ENCODE results near the gene NELFCD. TPM values are rescaled to one million over a fixed set of nuclear protein-coding genes. Genes with fewer than 3 reads are reported as not detected.

NELFCD gene
- total RNA-seq, 2 donors from 2014 or later: 47.1 to 64.4 TPM

- TF ChIP-seq CTCF (IDR thresholded peaks at IDR 0.05): no peak
- no peak overlapping the region for H3K27ac ChIP-seq
- no peak overlapping the region for H3K4me3 ChIP-seq
- no peaks in the 10 kb centered on the region for H3K27me3 ChIP-seq
- peak; percentile 10 for DNase-seq
- H3K4me1 ChIP-seq: no peaks in the 10 kb centered on the region
- no peaks in the 10 kb centered on the region for H3K9me3 ChIP-seq
- no peak overlapping the region for H3K9ac ChIP-seq (ENCODE audit: low read depth in 2 of 2, low read length in 2 of 2)
- peaks cover 15% of the 10 kb centered on the region for H3K36me3 ChIP-seq
- intact Hi-C loops (cut with DNase I): no loop called here
Measured at GRCh38 chr20:58987790-58988564, 6.9 kb downstream of the NELFCD start.

- H3K27ac ChIP-seq: no peak overlapping the region
- no peak overlapping the region for H3K9ac ChIP-seq (ENCODE audit: low read depth in 2 of 2, low read length in 2 of 2)
- intact Hi-C loops (cut with DNase I): no loop called here
- H3K27me3 ChIP-seq: no peaks in the 10 kb centered on the region
- H3K4me3 ChIP-seq: no peak overlapping the region
- no peak for TF ChIP-seq CTCF (IDR thresholded peaks at IDR 0.05)
- no peaks in the 10 kb centered on the region for H3K4me1 ChIP-seq
- H3K36me3 ChIP-seq: peaks cover 20% of the 10 kb centered on the region
- no peak for DNase-seq
- H3K9me3 ChIP-seq: no peaks in the 10 kb centered on the region
Measured at GRCh38 chr20:58988565-58988882, 7.5 kb downstream of the NELFCD start.

GRCh38 chr20:58989196-58989595 is 8.1 kb downstream of the NELFCD start:
- H3K9me3 ChIP-seq: no peaks in the 10 kb centered on the region
- no peaks in the 10 kb centered on the region for H3K4me1 ChIP-seq
- H3K9ac ChIP-seq (ENCODE audit: low read depth in 2 of 2, low read length in 2 of 2): no peak overlapping the region
- TF ChIP-seq CTCF (IDR thresholded peaks at IDR 0.05): no peak
- H3K36me3 ChIP-seq: peaks cover 23% of the 10 kb centered on the region
- no peak overlapping the region for H3K27ac ChIP-seq
- no peak for DNase-seq
- intact Hi-C loops (cut with DNase I): no loop called here
- H3K27me3 ChIP-seq: no peaks in the 10 kb centered on the region
- no peak overlapping the region for H3K4me3 ChIP-seq

GRCh38 chr20:58990651-58991445 is 9.8 kb downstream of the NELFCD start:
- H3K27me3 ChIP-seq: no peaks in the 10 kb centered on the region
- no peak overlapping the region for H3K4me3 ChIP-seq
- TF ChIP-seq CTCF (IDR thresholded peaks at IDR 0.05): no peak
- intact Hi-C loops (cut with DNase I): no loop called here
- no peak overlapping the region for H3K9ac ChIP-seq (ENCODE audit: low read depth in 2 of 2, low read length in 2 of 2)
- no peaks in the 10 kb centered on the region for H3K4me1 ChIP-seq
- H3K36me3 ChIP-seq: peaks cover 23% of the 10 kb centered on the region
- no peak for DNase-seq
- H3K27ac ChIP-seq: no peak overlapping the region
- no peaks in the 10 kb centered on the region for H3K9me3 ChIP-seq

GRCh38 chr20:58991715-58992114 is 10.7 kb downstream of the NELFCD start:
- Histone ChIP-seq H3K9me3 (no peaks in the 10 kb centered on the region), H3K4me3 (no peak overlapping the region), H3K9ac (ENCODE audit: low read depth in 2 of 2, low read length in 2 of 2) (no peak overlapping the region), H3K27ac (no peak overlapping the region), H3K27me3 (no peaks in the 10 kb centered on the region), H3K4me1 (no peaks in the 10 kb centered on the region), H3K36me3 (peaks cover 23% of the 10 kb centered on the region)
- DNase-seq: no peak
- intact Hi-C loops (cut with DNase I): no loop called here
- TF ChIP-seq CTCF (IDR thresholded peaks at IDR 0.05): no peak

All from colonic mucosa (tissue), 4 donors.